GM10266 (cell line): ENCODE measurements around the gene RHNO1.

Source experiments
- DNase-seq: peaks from one replicate; pipeline ENCODE4 v3.0.0; 2012; ENCODE audit errors: extremely low spot score
- TF ChIP-seq, protein P1 (sequence below): IDR thresholded peaks from 2 replicates; pipeline ENCODE4 v1.5.1; 2012; ENCODE audit warnings: mild to moderate bottlenecking, low read depth; ENCODE audit not compliant: control insufficient read depth, insufficient read depth; ENCODE audit errors: missing control alignments

RHNO1 gene

DNA sequence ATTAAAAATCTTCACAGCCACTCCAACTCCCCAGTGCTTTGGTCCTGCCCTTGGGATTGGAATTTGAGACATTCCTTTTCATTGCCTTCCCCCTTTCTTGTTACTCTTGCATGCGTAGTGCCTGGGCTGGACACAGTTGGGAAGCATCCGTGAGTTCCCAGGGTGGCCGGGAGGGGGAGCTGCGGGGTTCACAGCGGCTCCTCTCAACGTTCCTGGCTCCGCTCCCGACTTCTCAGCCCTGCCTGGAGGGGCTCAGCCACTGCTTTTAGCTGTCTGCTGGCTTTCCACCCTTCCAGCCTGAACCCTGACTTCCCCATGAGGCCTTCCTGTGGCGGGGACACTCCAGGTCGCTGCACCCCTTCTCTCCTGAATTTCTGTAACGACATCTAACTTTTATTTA, 23.4 kb upstream of the RHNO1 start:
- TF ChIP-seq, protein P1, sequence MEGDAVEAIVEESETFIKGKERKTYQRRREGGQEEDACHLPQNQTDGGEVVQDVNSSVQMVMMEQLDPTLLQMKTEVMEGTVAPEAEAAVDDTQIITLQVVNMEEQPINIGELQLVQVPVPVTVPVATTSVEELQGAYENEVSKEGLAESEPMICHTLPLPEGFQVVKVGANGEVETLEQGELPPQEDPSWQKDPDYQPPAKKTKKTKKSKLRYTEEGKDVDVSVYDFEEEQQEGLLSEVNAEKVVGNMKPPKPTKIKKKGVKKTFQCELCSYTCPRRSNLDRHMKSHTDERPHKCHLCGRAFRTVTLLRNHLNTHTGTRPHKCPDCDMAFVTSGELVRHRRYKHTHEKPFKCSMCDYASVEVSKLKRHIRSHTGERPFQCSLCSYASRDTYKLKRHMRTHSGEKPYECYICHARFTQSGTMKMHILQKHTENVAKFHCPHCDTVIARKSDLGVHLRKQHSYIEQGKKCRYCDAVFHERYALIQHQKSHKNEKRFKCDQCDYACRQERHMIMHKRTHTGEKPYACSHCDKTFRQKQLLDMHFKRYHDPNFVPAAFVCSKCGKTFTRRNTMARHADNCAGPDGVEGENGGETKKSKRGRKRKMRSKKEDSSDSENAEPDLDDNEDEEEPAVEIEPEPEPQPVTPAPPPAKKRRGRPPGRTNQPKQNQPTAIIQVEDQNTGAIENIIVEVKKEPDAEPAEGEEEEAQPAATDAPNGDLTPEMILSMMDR: peak; percentile 67
- DNase-seq: peak; percentile 64

DNA sequence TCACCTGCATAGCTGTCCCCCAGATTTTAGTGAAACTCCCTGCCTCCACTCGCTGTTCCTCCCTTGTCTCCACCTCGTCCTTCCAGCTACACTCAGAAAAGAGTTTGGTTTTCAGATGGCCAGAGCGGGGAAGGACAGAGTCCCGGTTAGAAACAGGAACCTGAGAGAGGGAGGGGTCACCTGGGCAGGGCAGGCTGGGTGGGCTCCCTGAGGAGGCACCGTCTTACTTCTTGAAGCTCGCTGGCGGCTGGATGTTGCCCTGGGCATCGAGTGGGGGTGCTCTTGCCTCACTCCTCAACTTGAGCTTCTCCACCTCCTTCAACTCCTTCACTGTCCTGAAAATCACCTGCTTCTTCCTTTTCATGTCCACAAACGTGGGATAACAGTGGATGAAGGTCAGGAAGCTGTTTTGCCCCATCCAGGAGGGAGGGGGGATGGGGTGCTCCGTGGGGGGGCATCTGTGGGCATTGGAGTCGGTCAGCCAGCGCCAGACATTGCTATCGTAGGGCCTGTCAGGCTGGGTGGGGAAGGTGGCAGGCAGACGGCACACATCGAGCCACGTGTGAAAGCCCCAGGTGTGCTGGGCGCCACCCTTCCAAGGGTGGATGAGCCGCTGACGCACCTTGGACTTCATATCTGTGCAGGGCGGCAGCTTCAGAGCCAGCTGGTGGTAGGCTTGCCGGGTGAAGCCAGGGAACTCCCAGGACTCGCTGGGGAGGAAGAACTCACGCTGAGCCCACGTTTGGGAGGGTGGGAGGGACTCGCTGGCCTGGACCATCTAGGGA, 22.2 kb upstream of the RHNO1 start:
- DNase-seq: no peak
- TF ChIP-seq, protein P1: no peak

DNA sequence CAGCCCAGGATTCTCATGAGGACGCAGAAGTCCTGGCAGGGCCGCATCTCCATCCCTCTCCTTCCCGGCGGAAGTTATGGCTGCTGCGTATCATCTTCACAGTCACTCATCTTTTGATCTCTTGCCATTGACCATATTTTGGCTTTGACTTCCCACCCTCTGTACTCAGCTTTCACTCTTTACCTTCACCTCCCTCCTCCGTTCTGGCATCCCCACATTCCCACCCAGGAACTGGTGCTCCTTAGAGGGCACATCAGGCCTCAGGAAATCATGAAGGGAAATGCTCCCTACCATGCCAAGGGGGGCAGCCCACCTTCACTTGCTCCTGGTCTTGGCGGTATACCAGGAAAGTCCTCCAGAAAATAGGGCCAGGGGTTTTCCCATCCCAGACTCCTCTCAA, 21.5 kb upstream of the RHNO1 start:
- TF ChIP-seq, protein P1: no peak
- DNase-seq: no peak

DNA sequence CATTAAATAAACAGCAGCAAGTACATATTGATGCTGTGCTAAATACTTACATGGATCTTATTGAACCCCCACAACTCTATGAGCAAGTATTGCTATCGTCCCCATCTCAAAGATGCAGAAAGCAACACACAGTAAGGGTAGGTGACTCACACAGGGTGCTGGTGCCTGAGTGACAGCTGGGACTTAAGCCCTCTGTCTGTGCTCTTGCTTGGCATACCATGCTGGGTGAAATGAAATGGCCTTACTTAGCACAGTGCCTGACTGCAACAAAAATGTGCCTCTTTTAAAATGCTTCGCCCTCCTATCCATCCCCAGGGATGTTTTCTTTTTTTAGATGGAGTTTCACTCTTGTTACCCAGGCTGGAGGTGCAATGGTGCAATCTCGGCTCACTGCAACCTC, 21.0 kb upstream of the RHNO1 start:
- DNase-seq: no peak
- TF ChIP-seq, protein P1: no peak

DNA sequence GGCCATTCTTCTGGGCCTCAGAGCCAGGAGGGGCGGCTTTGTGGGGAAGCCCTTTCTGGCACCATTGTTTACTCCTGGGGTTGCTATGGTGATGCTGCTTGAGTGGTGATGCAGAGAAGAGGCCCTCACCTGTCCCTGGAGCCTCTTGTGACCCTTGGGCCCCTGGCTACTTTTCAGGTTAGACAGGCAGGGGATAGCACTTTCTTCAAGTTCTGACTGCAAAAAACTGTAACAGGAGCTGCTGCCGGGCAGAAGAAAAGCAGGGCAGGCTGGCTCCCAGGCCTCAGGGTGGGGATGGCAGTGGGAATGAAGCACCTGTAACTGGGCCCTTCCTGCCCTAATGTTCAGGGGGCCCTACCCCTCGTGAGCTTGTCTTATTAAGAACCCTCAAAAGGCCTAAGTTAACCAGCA, 20.0 kb upstream of the RHNO1 start, which contains the start of gene TEX52:
TEX52 (minus strand) TSS at position 19 of the 411 bp plus-strand sequence; CDS start at position 6, 13 bp downstream.
- TF ChIP-seq, protein P1: no peak
- DNase-seq: no peak

DNA sequence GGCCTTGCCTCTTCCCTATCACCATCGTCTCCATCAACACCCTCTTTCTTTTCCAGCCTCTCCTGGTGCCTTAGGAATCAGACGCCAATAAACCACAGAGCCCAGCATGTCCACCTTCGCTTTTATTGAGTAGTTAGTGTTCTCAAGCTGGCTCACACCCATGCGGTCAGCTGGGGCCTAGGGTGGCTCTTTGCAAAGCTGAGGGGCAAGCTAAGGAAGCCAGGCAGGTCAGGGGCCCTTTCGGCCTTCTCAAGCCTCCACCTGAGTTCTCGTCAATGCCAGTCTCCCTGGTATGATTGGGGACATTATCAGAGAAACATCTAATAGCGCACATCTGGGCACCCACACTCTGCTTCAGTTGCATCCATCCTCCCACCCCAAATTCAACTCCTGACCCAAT, 19.4 kb upstream of the RHNO1 start:
- DNase-seq: no peak
- TF ChIP-seq, protein P1: no peak

DNA sequence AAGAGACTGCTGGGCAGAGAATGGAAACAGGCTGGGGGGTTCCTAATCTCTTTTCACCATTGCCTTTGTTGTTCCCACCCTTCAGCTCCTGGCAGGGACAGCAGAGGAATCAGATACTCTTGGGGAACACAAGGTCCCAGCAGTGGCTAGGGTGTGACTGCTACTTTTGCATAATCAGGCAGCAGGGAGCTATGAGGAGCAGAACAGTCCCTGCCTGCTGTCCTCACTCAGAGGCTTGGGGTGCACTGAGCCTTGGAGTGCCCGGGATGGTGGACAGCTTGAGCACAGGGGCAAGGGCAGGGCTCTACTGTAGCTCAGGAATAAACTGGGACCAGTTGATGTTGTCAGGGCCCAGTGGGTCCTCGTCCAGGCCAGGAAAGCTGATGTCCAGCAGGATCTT, 18.7 kb upstream of the RHNO1 start:
- no peak for DNase-seq
- TF ChIP-seq, protein P1: no peak
